MCF 10A (cell line): ENCODE data around the gene PRDM9. TPM values are rescaled to one million over a fixed set of nuclear protein-coding genes. Genes with fewer than 3 reads are reported as not detected.
"Not testable (repeated sequence)": the region's sequence is repeated elsewhere in the genome, so short reads cannot be mapped to it uniquely, and the experiment has no call there.

Experiments
- BruUV-seq: library from RNA; stranded (reverse); fragments of 400-500 nt; replicated peaks from 2 replicates; lab custom pipeline; 2021; lab: Mats Ljungman, UMichigan
- CTCF ChIA-PET: fragments of 300-600 bp; sonication (Branson Sonifier 250); formaldehyde crosslinking; extraction: SDS; loops from one replicate; lab custom pipeline; 2021; ENCODE audit warnings: antibody characterized with exemption, inconsistent platforms; lab: Yijun Ruan, JAX
- POLR2A ChIA-PET: fragments of 300-600, 350-650 bp; sonication (Branson Sonifier 250); formaldehyde crosslinking; extraction: SDS; loops from one replicate; lab custom pipeline; 2020; ENCODE audit warnings: antibody characterized with exemption, inconsistent platforms; lab: Yijun Ruan, JAX
- DNase-seq: peaks from one replicate; pipeline ENCODE4 v3.0.0-alpha.2; 2018; ENCODE audit not compliant: unreplicated experiment
- H3K27ac Mint-ChIP-seq: one replicate; pipeline ENCODE4 v1.8.0; 2022; ENCODE audit warnings: mild to moderate bottlenecking, low read depth, mixed read lengths; ENCODE audit not compliant: unreplicated experiment
- H3K27me3 Mint-ChIP-seq: one replicate; pipeline ENCODE4 v1.8.0; 2022; ENCODE audit warnings: mixed read lengths; ENCODE audit not compliant: insufficient read depth, unreplicated experiment
- H3K36me3 Mint-ChIP-seq: one replicate; pipeline ENCODE4 v1.8.0; 2022; ENCODE audit warnings: mild to moderate bottlenecking, moderate library complexity, mixed read lengths; ENCODE audit not compliant: insufficient read depth, unreplicated experiment
- H3K4me1 Mint-ChIP-seq: one replicate; pipeline ENCODE4 v1.8.0; 2022; ENCODE audit warnings: mixed read lengths; ENCODE audit not compliant: insufficient read depth, unreplicated experiment
- H3K4me3 Mint-ChIP-seq: one replicate; pipeline ENCODE4 v1.8.0; 2022; ENCODE audit warnings: mild to moderate bottlenecking, moderate library complexity, mixed read lengths; ENCODE audit not compliant: unreplicated experiment
- H3K9me3 Mint-ChIP-seq: one replicate; pipeline ENCODE4 v1.8.0; 2022; ENCODE audit warnings: mixed read lengths; ENCODE audit not compliant: unreplicated experiment
- CTCF ChIP-seq: fragments of 200-600 bp; IDR thresholded peaks from one replicate; pipeline ENCODE4 v1.8.0; 2022; ENCODE audit warnings: antibody characterized with exemption, mild to moderate bottlenecking; ENCODE audit not compliant: unreplicated experiment
- intact Hi-C: fragments of 100-400 bp; cut with micrococcal nuclease; formaldehyde crosslinking; loops from 2 replicates; pipeline ENCODE4 v1.14.1; 2022
- total RNA-seq: library from RNA; stranded (reverse); gene quantifications from 2 replicates; pipeline ENCODE4 v1.2.3, GENCODE V29; 2022

Gene PRDM9
- total RNA-seq, 1 experiment from 2014 or later, result not detected

- no TSS peak for BruUV-seq
- CTCF ChIA-PET, result interaction anchor here (0.7 kb wide), 1 partner anchor 1227 kb away, joined by 3 read pairs; no protein-coding TSS in a partner anchor
- no peak for DNase-seq
- Mint-ChIP-seq H3K27ac (no peak overlapping the region), H3K4me1 (no peaks in the 10 kb centered on the region), H3K27me3 (no peaks in the 10 kb centered on the region), H3K4me3 (no peak overlapping the region), H3K36me3 (no peaks in the 10 kb centered on the region), H3K9me3 (no peaks in the 10 kb centered on the region)
- TF ChIP-seq CTCF, result no peak
- intact Hi-C loops, result no loop called here
- POLR2A ChIA-PET, result interaction anchor here (1.3 kb wide), 1 partner anchor 11 kb away, joined by 4 read pairs; no protein-coding TSS in a partner anchor
These were observed 30.8 kb upstream of the PRDM9 start for GRCh38 chr5:23476580-23476979.

GRCh38 chr5:23482642-23483041 lies 24.8 kb upstream of the PRDM9 start:
- no peaks in the 10 kb centered on the region for H3K27me3 Mint-ChIP-seq
- BruUV-seq, result no TSS peak
- H3K36me3 Mint-ChIP-seq, result no peaks in the 10 kb centered on the region
- ChIA-PET CTCF (no interaction called here), POLR2A (no interaction called here)
- TF ChIP-seq CTCF, result no peak
- H3K4me1 Mint-ChIP-seq, result peaks cover 9% of the 10 kb centered on the region
- intact Hi-C loops, result no loop called here
- DNase-seq, result no peak
- H3K9me3 Mint-ChIP-seq, result no peaks in the 10 kb centered on the region
- no peak overlapping the region for H3K27ac Mint-ChIP-seq
- H3K4me3 Mint-ChIP-seq, result no peak overlapping the region

- no peaks in the 10 kb centered on the region for H3K36me3 Mint-ChIP-seq
- H3K27me3 Mint-ChIP-seq, result no peaks in the 10 kb centered on the region
- no peak for TF ChIP-seq CTCF
- peaks cover 9% of the 10 kb centered on the region for H3K4me1 Mint-ChIP-seq
- H3K4me3 Mint-ChIP-seq, result no peak overlapping the region
- no TSS peak for BruUV-seq
- intact Hi-C loops, result no loop called here
- POLR2A ChIA-PET, result no interaction called here
- no peaks in the 10 kb centered on the region for H3K9me3 Mint-ChIP-seq
- CTCF ChIA-PET, result no interaction called here
- no peak overlapping the region for H3K27ac Mint-ChIP-seq
- no peak for DNase-seq
These were observed 24.3 kb upstream of the PRDM9 start for GRCh38 chr5:23483090-23483489.

- H3K4me3 Mint-ChIP-seq, result no peak overlapping the region
- H3K36me3 Mint-ChIP-seq, result no peaks in the 10 kb centered on the region
- intact Hi-C loops, result no loop called here
- ChIA-PET POLR2A (no interaction called here), CTCF (no interaction called here)
- DNase-seq, result no peak
- no peaks in the 10 kb centered on the region for H3K9me3 Mint-ChIP-seq
- peaks cover 9% of the 10 kb centered on the region for H3K4me1 Mint-ChIP-seq
- TF ChIP-seq CTCF, result no peak
- no peak overlapping the region for H3K27ac Mint-ChIP-seq
- H3K27me3 Mint-ChIP-seq, result no peaks in the 10 kb centered on the region
- no TSS peak for BruUV-seq
These were observed 23.3 kb upstream of the PRDM9 start for GRCh38 chr5:23484096-23484495.

DNA sequence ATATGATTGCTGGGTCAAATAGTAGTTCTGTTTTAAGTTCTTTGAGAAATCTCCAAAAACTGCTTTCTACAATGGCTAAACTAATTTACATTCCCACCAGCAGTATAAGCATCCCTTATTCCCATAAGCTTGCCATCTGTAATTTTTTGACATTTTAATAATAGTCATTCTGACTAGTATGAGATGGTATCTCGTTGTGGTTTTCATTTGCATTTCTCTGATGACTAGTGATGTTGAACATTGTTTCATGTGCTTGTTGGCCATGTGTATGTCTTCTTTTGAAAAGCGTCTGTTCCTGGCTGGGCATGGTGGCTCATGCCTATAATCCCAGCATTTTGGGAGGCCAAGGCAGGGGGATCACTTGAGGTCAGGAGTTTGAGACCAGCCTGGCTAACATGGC lies 21.2 kb upstream of the PRDM9 start:
- H3K27ac Mint-ChIP-seq, H3K9me3 Mint-ChIP-seq, DNase-seq, intact Hi-C loops, CTCF ChIA-PET, POLR2A ChIA-PET, H3K4me3 Mint-ChIP-seq, H3K27me3 Mint-ChIP-seq, H3K36me3 Mint-ChIP-seq, BruUV-seq, H3K4me1 Mint-ChIP-seq: not testable (repeated sequence)
